Prostate gland (tissue), 2 donors: ENCODE data around the gene MGST3. TPM values are rescaled to one million over a fixed set of nuclear protein-coding genes. Genes with fewer than 3 reads are reported as not detected.
"Not testable (repeated sequence)": the region's sequence is repeated elsewhere in the genome, so short reads cannot be mapped to it uniquely, and the experiment has no call there.

Experiments
- DNase-seq: peaks from one replicate; pipeline ENCODE4 v3.0.0-alpha.2; 2019; ENCODE audit warnings: low spot score
- H3K27ac ChIP-seq, 2 donors: fragments of 200-600 bp; sonication (generic); 2 replicates each; pipeline ENCODE4 v1.5.1; 2017 to 2019
- H3K27me3 ChIP-seq: fragments of 200-600 bp; sonication (generic); replicated peaks from 2 replicates; pipeline ENCODE4 v1.5.1; 2019; ENCODE audit not compliant: insufficient read depth
- H3K36me3 ChIP-seq, 2 donors: fragments of 200-600 bp; sonication (generic); 1 replicate in 1 of 2; 2 replicates in 1 of 2; pipeline versions ENCODE4 v1.5.1 to v1.8.1; 2017 to 2019
- H3K4me1 ChIP-seq: fragments of 200-600 bp; sonication (generic); replicated peaks from 2 replicates; pipeline ENCODE4 v1.5.1; 2019
- H3K4me3 ChIP-seq, 2 donors: fragments of 200-600 bp; sonication (generic); 2 replicates each; pipeline ENCODE4 v1.5.1; 2017 to 2019
- H3K9me3 ChIP-seq: fragments of 200-600 bp; sonication (generic); 2 replicates; pipeline ENCODE4 v1.5.1; 2017
- POLR2A ChIP-seq: fragments of 450-650 bp; IDR thresholded peaks from one replicate; pipeline ENCODE4 v1.6.1; 2016; ENCODE audit warnings: antibody characterized with exemption, mild to moderate bottlenecking
- POLR2AphosphoS5 ChIP-seq: sonication (generic); formaldehyde crosslinking; IDR thresholded peaks from one replicate; pipeline ENCODE4 v1.6.1; 2017; ENCODE audit warnings: antibody characterized with exemption
- WGBS: methylation state at CpG from one replicate; pipeline ENCODE4 v1.1.5; 2018; 5-methylcytosine and 5-hydroxymethylcytosine counted together
- intact Hi-C: fragments of 100-400 bp; cut with DNase I; formaldehyde crosslinking; loops from one replicate; pipeline ENCODE4 v1.14.2; 2022
- total RNA-seq, 2 donors: library from RNA; depleted of rRNA; stranded (reverse); fragments of >200 nt; gene quantifications; one replicate each; pipeline ENCODE4 v1.1.0, GENCODE V29; 2016
- TF ChIP-seq, protein P1 (sequence below), 4 experiments: fragments of 200-600 bp in 2 of 4; fragments of 450-650 bp in 2 of 4; sonication (generic) in 2 of 4; IDR thresholded peaks; 1 replicate in 3 of 4; 2 replicates in 1 of 4; pipeline ENCODE4 v1.5.1; 2016 to 2019; ENCODE audit warnings: antibody characterized with exemption in 4 of 4, mild to moderate bottlenecking in 2 of 4, moderate library complexity in 2 of 4

The MGST3 gene
- total RNA-seq, 2 donors from 2014 or later: 209 to 270 TPM

DNA sequence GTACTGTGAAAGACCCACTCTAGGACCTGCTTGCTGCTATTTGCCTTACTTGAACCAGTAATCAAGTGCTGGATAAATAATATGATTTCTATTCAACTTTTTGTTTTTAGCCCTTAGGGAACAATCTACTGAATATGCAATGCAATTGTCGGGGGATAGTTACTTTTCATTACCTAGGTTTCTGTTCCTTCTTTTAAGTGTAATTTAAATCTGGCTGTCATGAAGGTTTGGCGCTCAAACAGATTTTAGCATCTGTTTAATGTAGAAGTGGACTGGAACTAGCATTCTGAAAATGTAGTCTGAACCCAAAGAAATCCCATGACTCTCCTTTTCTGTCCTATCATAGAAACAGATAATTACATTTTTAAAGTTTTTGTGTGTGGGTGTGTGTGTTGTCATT is 4.8 kb downstream of the MGST3 start:
- Histone ChIP-seq H3K4me3 (no peak overlapping the region), H3K9me3 (no peaks in the 10 kb centered on the region), H3K4me1 (peaks cover 5% of the 10 kb centered on the region), H3K36me3 (no peaks in the 10 kb centered on the region), H3K27me3 (no peaks in the 10 kb centered on the region), H3K27ac (no peak overlapping the region)
- WGBS: 93% methylated on average over 2 of the region's 2 CpGs
- TF ChIP-seq POLR2A (no peak), POLR2AphosphoS5 (no peak)
- TF ChIP-seq, protein P1, sequence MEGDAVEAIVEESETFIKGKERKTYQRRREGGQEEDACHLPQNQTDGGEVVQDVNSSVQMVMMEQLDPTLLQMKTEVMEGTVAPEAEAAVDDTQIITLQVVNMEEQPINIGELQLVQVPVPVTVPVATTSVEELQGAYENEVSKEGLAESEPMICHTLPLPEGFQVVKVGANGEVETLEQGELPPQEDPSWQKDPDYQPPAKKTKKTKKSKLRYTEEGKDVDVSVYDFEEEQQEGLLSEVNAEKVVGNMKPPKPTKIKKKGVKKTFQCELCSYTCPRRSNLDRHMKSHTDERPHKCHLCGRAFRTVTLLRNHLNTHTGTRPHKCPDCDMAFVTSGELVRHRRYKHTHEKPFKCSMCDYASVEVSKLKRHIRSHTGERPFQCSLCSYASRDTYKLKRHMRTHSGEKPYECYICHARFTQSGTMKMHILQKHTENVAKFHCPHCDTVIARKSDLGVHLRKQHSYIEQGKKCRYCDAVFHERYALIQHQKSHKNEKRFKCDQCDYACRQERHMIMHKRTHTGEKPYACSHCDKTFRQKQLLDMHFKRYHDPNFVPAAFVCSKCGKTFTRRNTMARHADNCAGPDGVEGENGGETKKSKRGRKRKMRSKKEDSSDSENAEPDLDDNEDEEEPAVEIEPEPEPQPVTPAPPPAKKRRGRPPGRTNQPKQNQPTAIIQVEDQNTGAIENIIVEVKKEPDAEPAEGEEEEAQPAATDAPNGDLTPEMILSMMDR (IDR thresholded peaks at IDR 0.05): no peak
- intact Hi-C loops: no loop called here
- DNase-seq: no peak

DNA sequence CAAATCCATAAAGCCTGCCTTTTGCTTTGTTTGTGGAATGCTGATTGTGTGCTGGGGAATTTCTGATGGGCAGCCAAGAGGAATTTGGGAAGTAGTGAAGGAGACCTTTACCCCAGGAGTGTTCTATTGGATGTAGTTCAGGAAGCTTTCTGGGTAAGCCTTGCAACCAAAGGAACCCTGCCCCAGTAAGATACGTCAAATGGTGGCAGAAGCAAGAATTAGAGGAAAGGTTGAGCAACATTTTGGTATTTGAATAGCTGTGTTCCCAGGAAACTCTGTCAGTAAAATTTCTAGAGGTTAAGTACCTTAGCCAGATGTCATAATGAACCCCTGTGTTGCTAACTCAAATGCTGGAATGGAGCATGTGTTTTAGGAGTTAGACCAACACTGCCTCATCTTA is 6.4 kb downstream of the MGST3 start:
- TF ChIP-seq POLR2A (no peak), POLR2AphosphoS5 (no peak)
- TF ChIP-seq, protein P1 (IDR thresholded peaks at IDR 0.05): no peak
- Histone ChIP-seq H3K9me3 (no peaks in the 10 kb centered on the region), H3K27me3 (no peaks in the 10 kb centered on the region), H3K4me3 (no peak overlapping the region), H3K27ac (no peak overlapping the region), H3K36me3 (no peaks in the 10 kb centered on the region), H3K4me1 (peaks cover 10% of the 10 kb centered on the region)
- 61% methylated on average over 1 of the region's 1 CpG for WGBS
- intact Hi-C loops: no loop called here
- no peak for DNase-seq

DNA sequence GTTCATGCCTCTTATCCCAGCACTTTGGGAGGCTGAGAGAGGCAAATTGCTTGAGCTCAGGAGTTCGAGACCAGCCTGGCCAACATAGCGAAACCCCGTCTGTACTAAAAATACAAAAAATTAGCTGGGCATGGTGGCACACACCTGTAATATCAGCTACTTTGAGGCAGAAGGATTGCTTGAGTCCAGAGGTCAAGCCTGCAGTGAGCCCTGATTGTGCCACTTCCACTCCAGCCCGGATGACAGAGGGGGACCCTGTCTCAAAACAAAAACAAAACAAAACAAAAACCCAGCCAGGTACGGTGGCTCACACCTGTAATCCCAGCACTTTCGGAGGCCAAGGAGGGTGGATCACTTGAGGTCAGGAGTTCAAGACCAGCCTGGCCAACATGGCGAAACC is 7.2 kb downstream of the MGST3 start:
- H3K36me3 ChIP-seq, H3K27me3 ChIP-seq, H3K4me1 ChIP-seq, H3K4me3 ChIP-seq, H3K27ac ChIP-seq, H3K9me3 ChIP-seq, DNase-seq, intact Hi-C loops: not testable (repeated sequence)
- 95% methylated on average over 7 of the region's 7 CpGs for WGBS

DNA sequence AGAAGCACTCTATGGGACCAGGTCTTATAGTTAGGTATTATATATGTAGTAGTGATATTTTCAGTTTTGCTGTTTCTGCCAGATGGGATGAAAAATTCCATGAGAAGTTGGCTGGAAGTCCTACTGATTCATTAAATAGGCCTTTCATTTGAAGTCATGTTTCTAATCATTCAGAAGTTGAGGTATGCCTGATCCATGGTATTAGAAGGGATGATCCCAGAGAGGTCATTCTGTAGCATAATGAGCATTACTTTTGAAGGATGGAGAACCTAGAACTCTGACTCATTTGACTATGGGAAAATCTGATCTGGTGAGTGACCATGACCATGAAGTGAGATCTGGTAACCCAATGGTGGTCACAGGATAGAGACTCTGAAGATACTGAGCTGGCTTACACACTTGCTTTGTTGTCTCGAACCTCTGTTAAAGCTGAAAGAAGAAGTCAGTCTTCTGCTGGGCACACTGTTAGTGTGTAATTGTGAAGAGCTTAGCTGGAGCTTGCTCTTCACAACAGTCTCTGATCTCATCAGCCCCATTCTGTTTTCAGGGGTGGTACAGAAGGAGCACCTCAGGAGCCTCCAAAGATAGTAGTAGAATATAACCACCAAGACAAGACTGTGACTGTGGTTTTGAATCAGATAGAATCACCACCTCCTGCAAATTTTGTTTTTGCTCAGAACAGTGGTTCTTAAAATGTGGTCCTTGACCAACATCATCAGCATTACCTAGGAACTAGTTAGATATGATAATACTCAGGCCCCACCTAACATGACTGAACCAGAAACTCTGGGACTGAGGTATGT is 9.0 kb downstream of the MGST3 start:
- no peak for DNase-seq
- intact Hi-C loops: no loop called here
- Histone ChIP-seq H3K9me3 (no peaks in the 10 kb centered on the region), H3K4me1 (peaks cover 5% of the 10 kb centered on the region), H3K36me3 (no peaks in the 10 kb centered on the region), H3K27ac (no peak overlapping the region), H3K27me3 (no peaks in the 10 kb centered on the region), H3K4me3 (no peak overlapping the region)
- TF ChIP-seq POLR2AphosphoS5 (no peak), POLR2A (no peak)
- TF ChIP-seq, protein P1 (IDR thresholded peaks at IDR 0.05): no peak
- WGBS: 100% methylated on average over 1 of the region's 1 CpG

DNA sequence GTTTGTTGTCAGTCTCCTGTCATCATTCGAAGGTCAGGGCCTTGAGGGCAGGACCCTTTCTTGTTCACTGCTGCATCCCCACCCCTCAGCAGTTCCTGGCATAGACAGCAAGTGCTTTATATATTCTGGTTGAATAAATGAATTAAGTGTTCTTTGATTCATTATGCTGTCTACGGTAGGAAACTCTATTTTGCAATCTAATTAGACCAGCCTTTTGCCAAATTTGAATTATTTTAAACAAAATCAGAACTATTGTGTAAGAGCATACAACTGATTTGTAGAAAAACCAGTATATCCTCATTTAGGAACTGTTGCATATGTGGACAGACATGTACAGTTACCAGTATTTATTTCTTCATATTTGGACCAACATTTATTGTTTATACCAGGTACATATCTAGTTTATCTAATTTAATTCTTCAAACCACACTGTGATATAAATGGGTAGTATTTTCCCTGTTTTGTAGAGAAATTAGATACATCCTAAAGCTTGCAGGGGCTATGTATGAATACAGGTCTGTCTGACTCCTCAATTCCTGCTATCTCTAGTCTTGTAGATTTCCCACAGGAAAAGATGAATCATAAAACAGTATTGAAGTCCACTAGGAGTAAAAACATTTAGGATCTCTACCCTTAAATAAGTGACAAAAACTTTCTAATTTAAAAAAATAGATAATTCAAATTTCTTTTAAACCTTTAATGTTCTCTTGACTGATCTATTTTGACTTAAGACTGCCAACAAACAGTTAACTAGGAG is 10.4 kb downstream of the MGST3 start:
- Histone ChIP-seq H3K9me3 (no peaks in the 10 kb centered on the region), H3K27me3 (no peaks in the 10 kb centered on the region), H3K4me3 (no peak overlapping the region), H3K27ac (no peak overlapping the region), H3K36me3 (no peaks in the 10 kb centered on the region), H3K4me1 (peaks cover 5% of the 10 kb centered on the region)
- intact Hi-C loops: no loop called here
- DNase-seq: no peak
- WGBS: 64% methylated on average over 2 of the region's 2 CpGs
- TF ChIP-seq POLR2AphosphoS5: no peak
- no peak for TF ChIP-seq POLR2A
- TF ChIP-seq, protein P1 (IDR thresholded peaks at IDR 0.05): no peak
